ENCODE measurements around the gene PCDH9.

DNA sequence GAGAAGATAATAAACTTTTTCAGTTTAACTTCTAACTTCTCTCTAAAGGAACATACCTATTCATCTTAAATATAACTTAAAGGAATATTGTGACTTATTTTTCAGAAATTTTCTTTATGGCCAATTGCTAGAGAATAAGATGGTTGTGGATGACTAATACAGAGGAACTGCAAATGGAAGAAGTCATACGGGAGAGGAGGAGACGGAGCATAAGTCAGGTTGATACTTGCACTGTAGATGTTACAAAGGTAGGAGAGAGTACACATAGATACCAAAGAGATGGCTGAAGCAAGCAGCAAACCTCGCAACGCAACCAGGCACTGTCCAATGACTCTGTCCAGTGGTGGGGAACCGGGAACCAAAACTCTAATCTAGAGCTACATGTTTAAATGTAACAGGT is 963.4 kb downstream of the PCDH9 start:
- TF ChIP-seq TAF1 (IDR thresholded peaks at IDR 0.05; ENCODE audit: borderline replicate concordance, low read depth, low read length) = no peak
- no peak for TF ChIP-seq POLR2A (IDR thresholded peaks at IDR 0.05; ENCODE audit: low read depth, low read length)
